Liver (tissue), 9 donors: ENCODE results near the gene CATSPER3. TPM values are rescaled to one million over a fixed set of nuclear protein-coding genes. Genes with fewer than 3 reads are reported as not detected.

Experiments used
- DNase-seq: peaks from one replicate; pipeline ENCODE4 v3.0.0-alpha.2; 2017; ENCODE audit warnings: low spot score
- H3K27ac ChIP-seq, 2 donors: one replicate each; pipeline ENCODE4 v1.7.0; 2013; ENCODE audit warnings: inconsistent platforms in 2 of 2, low read length in 2 of 2, control low read depth in 1 of 2, low read depth in 1 of 2, mild to moderate bottlenecking in 1 of 2
- H3K27me3 ChIP-seq, 4 donors: one replicate each; pipeline versions ENCODE4 v1.6.1 to v1.7.0; 2013; ENCODE audit warnings: low read length in 3 of 4, inconsistent platforms in 1 of 4, mild to moderate bottlenecking in 1 of 4, moderate library complexity in 1 of 4; ENCODE audit not compliant: control insufficient read depth in 4 of 4, insufficient read depth in 4 of 4
- H3K36me3 ChIP-seq, 4 donors: one replicate each; pipeline versions ENCODE4 v1.6.1 to v1.7.0; 2013; ENCODE audit warnings: low read length in 3 of 4, mild to moderate bottlenecking in 3 of 4, low read depth in 1 of 4, moderate library complexity in 1 of 4; ENCODE audit not compliant: control insufficient read depth in 4 of 4, insufficient read depth in 3 of 4
- H3K4me1 ChIP-seq, 4 donors: one replicate each; pipeline versions ENCODE4 v1.6.1 to v1.7.0; 2013; ENCODE audit warnings: low read length in 3 of 4, mild to moderate bottlenecking in 3 of 4, moderate library complexity in 1 of 4; ENCODE audit not compliant: control insufficient read depth in 4 of 4, insufficient read depth in 4 of 4
- H3K4me3 ChIP-seq, 3 donors: one replicate each; pipeline versions ENCODE4 v1.6.1 to v1.7.0; 2013; ENCODE audit warnings: low read length in 3 of 3, control low read depth in 1 of 3, low read depth in 1 of 3, mild to moderate bottlenecking in 1 of 3
- H3K9ac ChIP-seq, 2 donors: one replicate each; pipeline ENCODE4 v1.7.0; 2013; ENCODE audit warnings: low read length in 2 of 2, mild to moderate bottlenecking in 2 of 2, moderate library complexity in 2 of 2, control low read depth in 1 of 2, low read depth in 1 of 2
- H3K9me3 ChIP-seq, 4 donors: one replicate each; pipeline versions ENCODE4 v1.6.1 to v1.7.0; 2013; ENCODE audit warnings: low read length in 3 of 4; ENCODE audit not compliant: control insufficient read depth in 4 of 4
- FOXA1 ChIP-seq: IDR thresholded peaks from 2 replicates; pipeline ENCODE4 v1.6.1; 2016; ENCODE audit warnings: antibody characterized with exemption
- FOXA2 ChIP-seq: IDR thresholded peaks from 2 replicates; pipeline ENCODE4 v1.6.1; 2016; ENCODE audit warnings: antibody characterized with exemption
- GABPA ChIP-seq, 2 donors: IDR thresholded peaks in 1 of 2; conservative IDR thresholded peaks in 1 of 2; 2 replicates each; pipeline ENCODE4 v1.6.1; 2016; ENCODE audit warnings: antibody characterized with exemption in 2 of 2, mild to moderate bottlenecking in 1 of 2, moderate library complexity in 1 of 2
- HNF4G ChIP-seq: IDR thresholded peaks from 2 replicates; pipeline ENCODE4 v1.6.1; 2016; ENCODE audit warnings: antibody characterized with exemption
- JUND ChIP-seq, 2 donors: IDR thresholded peaks; 2 replicates each; pipeline ENCODE4 v1.6.1; 2016; ENCODE audit warnings: antibody characterized with exemption in 2 of 2
- NR2F2 ChIP-seq: IDR thresholded peaks from 2 replicates; pipeline ENCODE4 v1.6.1; 2016; ENCODE audit warnings: antibody characterized with exemption
- RXRA ChIP-seq, 2 donors: IDR thresholded peaks; 2 replicates each; pipeline ENCODE4 v1.6.1; 2017 to 2018; ENCODE audit warnings: antibody characterized with exemption in 2 of 2, mild to moderate bottlenecking in 1 of 2
- SP1 ChIP-seq: IDR thresholded peaks from 2 replicates; pipeline ENCODE4 v1.6.1; 2018; ENCODE audit warnings: antibody characterized with exemption, mild to moderate bottlenecking
- YY1 ChIP-seq: IDR thresholded peaks from 2 replicates; pipeline ENCODE4 v1.6.1; 2016; ENCODE audit warnings: antibody characterized with exemption, mild to moderate bottlenecking
- whole genome bisulfite sequencing: extraction: QIAGEN DNeasy Blood & Tissue Kit; methylation state at CpG from one replicate; pipeline ENCODE4 v1.1.7; 2013; 5-methylcytosine and 5-hydroxymethylcytosine counted together
- polyA plus RNA-seq, 2 donors: library from polyadenylated mRNA; stranded (reverse) in 1 of 2; unstranded in 1 of 2; fragments of 200-250 nt in 1 of 2; fragments of >200 nt in 1 of 2; fragmentation: Nextera tagmentation in 1 of 2; extraction: Ambion mirVana in 1 of 2; gene quantifications; one replicate each; pipeline versions ENCODE4 v1.2.1 to v1.2.3, GENCODE V29; 2013 to 2015
- total RNA-seq, 2 donors: library from RNA; depleted of rRNA; stranded (reverse); fragments of >200 nt; gene quantifications; one replicate each; pipeline ENCODE4 v1.2.3, GENCODE V29; 2014
- TF ChIP-seq, protein P1 (sequence below): IDR thresholded peaks from 2 replicates; pipeline ENCODE4 v1.6.1; 2016; ENCODE audit warnings: antibody characterized with exemption, mild to moderate bottlenecking
- TF ChIP-seq, protein P2 (sequence below): IDR thresholded peaks from 2 replicates; pipeline ENCODE4 v1.6.1; 2016; ENCODE audit warnings: antibody characterized with exemption
- TF ChIP-seq, protein P3 (sequence below): fragments of 150-350 bp; IDR thresholded peaks from 2 replicates; pipeline ENCODE4 v1.5.1; 2017; ENCODE audit warnings: improper control_type of control experiment, low read depth, low read length; ENCODE audit not compliant: missing input control
- donor health status: healthy.
- donor health status: healthy.
- donor health status: healthy.
- donor health status: healthy.
- donor health status: healthy.

CATSPER3 gene
- total and polyA plus RNA-seq, 4 donors, result 0.28 to 0.37 (median 0.34) TPM

DNA sequence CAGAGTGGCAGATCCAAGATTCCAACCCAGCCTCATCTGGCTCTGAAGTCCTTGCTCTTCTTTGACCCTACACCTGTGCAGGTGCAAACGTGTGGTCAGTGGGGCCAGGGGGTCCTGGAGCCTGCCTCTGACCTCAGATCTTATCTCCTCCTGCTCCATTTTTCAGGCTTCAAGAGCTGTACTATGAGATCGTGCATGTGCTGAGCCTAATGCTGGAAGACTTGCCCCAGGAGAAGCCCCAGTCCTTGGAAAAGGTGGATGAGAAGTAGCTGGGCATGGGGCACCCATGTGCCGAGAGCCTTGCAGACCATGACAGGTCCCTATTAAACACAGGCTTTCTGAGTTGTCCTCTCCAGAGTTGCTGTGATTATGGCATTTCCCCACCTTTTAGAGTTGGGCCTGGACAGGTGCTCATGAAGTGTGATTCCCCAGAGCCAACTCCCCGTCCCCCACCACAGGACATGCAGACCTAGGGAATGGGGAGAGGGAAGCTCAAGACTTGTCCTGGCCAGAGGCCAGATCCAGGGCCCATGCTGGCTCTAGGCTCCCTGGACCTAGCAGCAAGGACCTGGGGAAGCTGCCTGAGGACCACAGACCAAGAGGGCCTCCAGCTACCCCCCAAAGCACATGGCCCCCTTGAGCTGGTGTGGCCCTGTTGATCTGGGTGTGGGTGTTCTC lies 43.8 kb downstream of the CATSPER3 start (continued):
- TF ChIP-seq FOXA1, result no peak

DNA sequence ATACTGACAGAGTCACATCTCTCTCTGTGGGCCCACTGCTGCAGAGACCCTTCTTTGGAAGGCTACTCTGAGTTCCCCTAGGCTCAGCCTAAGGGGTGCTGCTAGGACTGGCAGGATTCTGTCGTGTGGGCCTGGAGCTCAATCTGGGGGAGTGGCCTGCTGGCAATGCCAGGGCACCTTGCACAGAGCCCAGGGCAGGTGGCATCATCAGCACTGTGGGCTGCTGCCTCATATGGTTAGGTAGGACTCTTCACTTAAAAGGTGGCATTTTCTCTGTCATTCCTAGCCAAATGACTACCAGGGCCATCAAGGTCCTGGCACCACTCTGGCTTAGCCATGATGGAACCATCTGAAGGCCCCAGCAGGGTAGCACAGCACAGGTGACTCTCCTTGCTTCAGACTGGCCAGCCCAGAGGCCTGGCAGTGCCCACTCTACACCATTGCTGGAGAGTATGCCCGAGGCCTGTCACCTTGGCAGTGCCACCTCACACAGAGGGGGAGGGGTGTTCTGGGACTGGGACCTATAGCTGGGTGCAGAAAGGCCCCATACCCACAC lies 44.4 kb downstream of the CATSPER3 start:
- TF ChIP-seq GABPA (IDR thresholded peaks at IDR 0.05 in 1 of 2, conservative IDR thresholded peaks at IDR 0.05 in 1 of 2) (no peak), FOXA1 (no peak), HNF4G (no peak), NR2F2 (no peak), FOXA2 (no peak), YY1 (no peak)
- TF ChIP-seq, protein P1, sequence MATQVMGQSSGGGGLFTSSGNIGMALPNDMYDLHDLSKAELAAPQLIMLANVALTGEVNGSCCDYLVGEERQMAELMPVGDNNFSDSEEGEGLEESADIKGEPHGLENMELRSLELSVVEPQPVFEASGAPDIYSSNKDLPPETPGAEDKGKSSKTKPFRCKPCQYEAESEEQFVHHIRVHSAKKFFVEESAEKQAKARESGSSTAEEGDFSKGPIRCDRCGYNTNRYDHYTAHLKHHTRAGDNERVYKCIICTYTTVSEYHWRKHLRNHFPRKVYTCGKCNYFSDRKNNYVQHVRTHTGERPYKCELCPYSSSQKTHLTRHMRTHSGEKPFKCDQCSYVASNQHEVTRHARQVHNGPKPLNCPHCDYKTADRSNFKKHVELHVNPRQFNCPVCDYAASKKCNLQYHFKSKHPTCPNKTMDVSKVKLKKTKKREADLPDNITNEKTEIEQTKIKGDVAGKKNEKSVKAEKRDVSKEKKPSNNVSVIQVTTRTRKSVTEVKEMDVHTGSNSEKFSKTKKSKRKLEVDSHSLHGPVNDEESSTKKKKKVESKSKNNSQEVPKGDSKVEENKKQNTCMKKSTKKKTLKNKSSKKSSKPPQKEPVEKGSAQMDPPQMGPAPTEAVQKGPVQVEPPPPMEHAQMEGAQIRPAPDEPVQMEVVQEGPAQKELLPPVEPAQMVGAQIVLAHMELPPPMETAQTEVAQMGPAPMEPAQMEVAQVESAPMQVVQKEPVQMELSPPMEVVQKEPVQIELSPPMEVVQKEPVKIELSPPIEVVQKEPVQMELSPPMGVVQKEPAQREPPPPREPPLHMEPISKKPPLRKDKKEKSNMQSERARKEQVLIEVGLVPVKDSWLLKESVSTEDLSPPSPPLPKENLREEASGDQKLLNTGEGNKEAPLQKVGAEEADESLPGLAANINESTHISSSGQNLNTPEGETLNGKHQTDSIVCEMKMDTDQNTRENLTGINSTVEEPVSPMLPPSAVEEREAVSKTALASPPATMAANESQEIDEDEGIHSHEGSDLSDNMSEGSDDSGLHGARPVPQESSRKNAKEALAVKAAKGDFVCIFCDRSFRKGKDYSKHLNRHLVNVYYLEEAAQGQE, result no peak
- TF ChIP-seq, protein P2, sequence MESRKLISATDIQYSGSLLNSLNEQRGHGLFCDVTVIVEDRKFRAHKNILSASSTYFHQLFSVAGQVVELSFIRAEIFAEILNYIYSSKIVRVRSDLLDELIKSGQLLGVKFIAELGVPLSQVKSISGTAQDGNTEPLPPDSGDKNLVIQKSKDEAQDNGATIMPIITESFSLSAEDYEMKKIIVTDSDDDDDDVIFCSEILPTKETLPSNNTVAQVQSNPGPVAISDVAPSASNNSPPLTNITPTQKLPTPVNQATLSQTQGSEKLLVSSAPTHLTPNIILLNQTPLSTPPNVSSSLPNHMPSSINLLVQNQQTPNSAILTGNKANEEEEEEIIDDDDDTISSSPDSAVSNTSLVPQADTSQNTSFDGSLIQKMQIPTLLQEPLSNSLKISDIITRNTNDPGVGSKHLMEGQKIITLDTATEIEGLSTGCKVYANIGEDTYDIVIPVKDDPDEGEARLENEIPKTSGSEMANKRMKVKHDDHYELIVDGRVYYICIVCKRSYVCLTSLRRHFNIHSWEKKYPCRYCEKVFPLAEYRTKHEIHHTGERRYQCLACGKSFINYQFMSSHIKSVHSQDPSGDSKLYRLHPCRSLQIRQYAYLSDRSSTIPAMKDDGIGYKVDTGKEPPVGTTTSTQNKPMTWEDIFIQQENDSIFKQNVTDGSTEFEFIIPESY, result no peak
- TF ChIP-seq, protein P3, sequence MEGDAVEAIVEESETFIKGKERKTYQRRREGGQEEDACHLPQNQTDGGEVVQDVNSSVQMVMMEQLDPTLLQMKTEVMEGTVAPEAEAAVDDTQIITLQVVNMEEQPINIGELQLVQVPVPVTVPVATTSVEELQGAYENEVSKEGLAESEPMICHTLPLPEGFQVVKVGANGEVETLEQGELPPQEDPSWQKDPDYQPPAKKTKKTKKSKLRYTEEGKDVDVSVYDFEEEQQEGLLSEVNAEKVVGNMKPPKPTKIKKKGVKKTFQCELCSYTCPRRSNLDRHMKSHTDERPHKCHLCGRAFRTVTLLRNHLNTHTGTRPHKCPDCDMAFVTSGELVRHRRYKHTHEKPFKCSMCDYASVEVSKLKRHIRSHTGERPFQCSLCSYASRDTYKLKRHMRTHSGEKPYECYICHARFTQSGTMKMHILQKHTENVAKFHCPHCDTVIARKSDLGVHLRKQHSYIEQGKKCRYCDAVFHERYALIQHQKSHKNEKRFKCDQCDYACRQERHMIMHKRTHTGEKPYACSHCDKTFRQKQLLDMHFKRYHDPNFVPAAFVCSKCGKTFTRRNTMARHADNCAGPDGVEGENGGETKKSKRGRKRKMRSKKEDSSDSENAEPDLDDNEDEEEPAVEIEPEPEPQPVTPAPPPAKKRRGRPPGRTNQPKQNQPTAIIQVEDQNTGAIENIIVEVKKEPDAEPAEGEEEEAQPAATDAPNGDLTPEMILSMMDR, result no peak
- DNase-seq, result no peak
- H3K27ac ChIP-seq, result no peak overlapping the region
- 97% methylated on average over 2 of the region's 2 CpGs for WGBS
- no peak overlapping the region for H3K4me3 ChIP-seq
- no peaks in the 10 kb centered on the region for H3K9me3 ChIP-seq
- no peak overlapping the region for H3K9ac ChIP-seq
- H3K36me3 ChIP-seq, result no peaks in the 10 kb centered on the region
- H3K27me3 ChIP-seq, result peaks cover 0 to 3% (median 0%) of the 10 kb centered on the region in 4 donors
- peaks cover 2 to 23% (median 15%) of the 10 kb centered on the region in 4 donors for H3K4me1 ChIP-seq

DNA sequence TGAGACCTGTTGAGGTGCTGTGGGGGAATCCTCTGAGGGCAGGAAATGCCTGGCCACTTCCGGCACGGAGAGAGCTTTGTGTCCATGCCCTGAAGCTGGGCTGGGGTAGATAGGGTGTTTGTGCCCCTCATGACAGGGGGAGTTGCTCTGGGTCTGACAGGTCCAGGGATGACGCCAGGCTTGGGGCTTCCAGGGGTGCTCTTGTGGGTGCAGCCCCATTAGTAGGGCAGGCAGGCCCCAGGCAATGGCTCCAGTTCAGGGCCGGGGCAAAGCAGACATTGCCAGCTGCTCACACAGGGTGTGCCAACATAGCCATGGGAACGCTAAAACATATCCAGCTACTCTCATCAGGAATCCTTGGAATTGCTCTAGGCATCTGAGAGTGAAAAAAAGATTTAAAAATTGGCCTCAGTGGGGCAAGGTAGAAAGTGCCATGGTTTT lies 45.3 kb downstream of the CATSPER3 start:
- H3K9me3 ChIP-seq, result no peaks in the 10 kb centered on the region
- no peak overlapping the region for H3K9ac ChIP-seq
- peaks cover 2 to 23% (median 15%) of the 10 kb centered on the region in 4 donors for H3K4me1 ChIP-seq
- no peak overlapping the region for H3K27ac ChIP-seq
- no peak for DNase-seq
- H3K4me3 ChIP-seq, result no peak overlapping the region
- no peaks in the 10 kb centered on the region for H3K36me3 ChIP-seq
- WGBS, result 66% methylated on average over 5 of the region's 5 CpGs
- H3K27me3 ChIP-seq, result peaks cover 0 to 3% (median 0%) of the 10 kb centered on the region in 4 donors
- TF ChIP-seq RXRA (IDR thresholded peaks at IDR 0.05), result no peak
- TF ChIP-seq, protein P1, result no peak
- no peak for TF ChIP-seq GABPA (IDR thresholded peaks at IDR 0.05 in 1 of 2, conservative IDR thresholded peaks at IDR 0.05 in 1 of 2)
- no peak for TF ChIP-seq SP1
- no peak for TF ChIP-seq FOXA1
- TF ChIP-seq, protein P2, result no peak
- TF ChIP-seq FOXA2, result no peak
- TF ChIP-seq JUND (IDR thresholded peaks at IDR 0.05), result no peak
